Common myeloid progenitor, CD34-positive (primary cell): ENCODE measurements around the gene PLXNA4.

Experiments used
- CTCF ChIA-PET: fragments of 350-600 bp; sonication (Branson Sonifier 250); formaldehyde crosslinking; loops from one replicate; lab custom pipeline; 2021; ENCODE audit warnings: antibody characterized with exemption; lab: Charles Lee
- POLR2A ChIA-PET: fragments of 350-600 bp; sonication (Branson Sonifier 250); formaldehyde crosslinking; loops from one replicate; lab custom pipeline; 2021; ENCODE audit warnings: antibody characterized with exemption; lab: Charles Lee
- DNase-seq, 3 donors: peaks; one replicate each; pipeline versions ENCODE4 v3.0.0 to v3.0.0-alpha.2; 2013
- H3K27ac ChIP-seq, 2 experiments: 1 replicate in 1 of 2; 2 replicates in 1 of 2; pipeline ENCODE4 v1.7.0; 2013; ENCODE audit warnings: inconsistent platforms in 2 of 2, low read length in 2 of 2, mild to moderate bottlenecking in 2 of 2, low read depth in 1 of 2, moderate library complexity in 1 of 2; ENCODE audit not compliant: severe bottlenecking in 2 of 2, insufficient read depth in 1 of 2, poor library complexity in 1 of 2
- H3K27me3 ChIP-seq, 5 experiments: replicated peaks in 2 of 5; 1 replicate in 3 of 5; 2 replicates in 2 of 5; pipeline versions ENCODE4 v1.6.1 to v1.7.0; 2013; ENCODE audit warnings: low read length in 4 of 5, mild to moderate bottlenecking in 2 of 5, moderate library complexity in 2 of 5, inconsistent platforms in 1 of 5; ENCODE audit not compliant: insufficient read depth in 5 of 5, control insufficient read depth in 4 of 5
- H3K36me3 ChIP-seq, 4 experiments: 1 replicate in 2 of 4; 2 replicates in 2 of 4; pipeline versions ENCODE4 v1.6.1 to v1.7.0; 2013; ENCODE audit warnings: low read length in 3 of 4, control low read depth in 1 of 4, mild to moderate bottlenecking in 1 of 4; ENCODE audit not compliant: control insufficient read depth in 4 of 4, insufficient read depth in 4 of 4
- H3K4me1 ChIP-seq, 4 experiments: 1 replicate in 3 of 4; 2 replicates in 1 of 4; pipeline versions ENCODE4 v1.6.1 to v1.7.1; 2013; ENCODE audit warnings: low read length in 3 of 4, mild to moderate bottlenecking in 3 of 4, control low read depth in 1 of 4, inconsistent platforms in 1 of 4, moderate library complexity in 1 of 4; ENCODE audit not compliant: control insufficient read depth in 4 of 4, insufficient read depth in 4 of 4; ENCODE audit errors: control extremely low read depth in 1 of 4
- H3K4me3 ChIP-seq, 7 experiments: 1 replicate in 4 of 7; 2 replicates in 3 of 7; pipeline versions ENCODE4 v1.5.1 to v1.7.0; 2013; ENCODE audit warnings: mild to moderate bottlenecking in 7 of 7, low read length in 6 of 7, moderate library complexity in 6 of 7, inconsistent platforms in 2 of 7, low read depth in 2 of 7, control low read depth in 1 of 7; ENCODE audit not compliant: insufficient read depth in 4 of 7, control insufficient read depth in 1 of 7; ENCODE audit errors: extremely low read depth in 1 of 7
- H3K9me3 ChIP-seq, 5 experiments: 1 replicate in 4 of 5; 2 replicates in 1 of 5; pipeline versions ENCODE4 v1.6.1 to v1.7.1; 2013; ENCODE audit warnings: low read length in 4 of 5, mild to moderate bottlenecking in 2 of 5, inconsistent platforms in 1 of 5, low read depth in 1 of 5, moderate library complexity in 1 of 5; ENCODE audit not compliant: control insufficient read depth in 4 of 5, insufficient read depth in 2 of 5; ENCODE audit errors: control extremely low read depth in 1 of 5
- WGBS: methylation state at CpG from one replicate; pipeline ENCODE4 v1.1.5; 2013; ENCODE audit not compliant: insufficient coverage; 5-methylcytosine and 5-hydroxymethylcytosine counted together

The PLXNA4 gene

DNA sequence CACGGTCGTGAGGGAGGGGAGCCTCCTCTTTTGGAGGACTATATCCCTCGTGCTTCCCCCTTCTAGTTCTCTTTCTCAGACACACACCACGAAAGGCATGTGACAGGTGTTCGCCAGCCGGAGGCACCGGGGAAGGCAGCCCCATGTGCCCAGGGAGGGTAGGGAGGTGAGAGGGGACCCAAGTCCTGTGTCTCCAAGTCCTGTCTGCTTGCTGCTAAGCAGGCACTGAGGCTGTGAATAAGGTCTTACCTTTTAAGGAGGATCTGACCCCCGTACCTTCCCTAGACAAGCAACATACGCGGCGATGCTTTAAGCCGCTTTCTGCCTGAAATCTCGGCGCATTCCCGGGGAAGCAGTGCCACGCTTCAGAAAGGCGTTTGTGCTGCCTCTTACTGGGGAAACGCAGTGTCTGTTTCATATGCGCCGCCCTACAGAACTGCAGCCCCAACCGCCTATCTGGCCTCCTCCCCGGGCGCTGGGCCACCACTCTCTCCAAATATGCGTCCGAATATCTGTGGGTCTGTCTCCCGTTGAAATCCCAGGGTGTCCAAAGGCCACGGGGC is 770 bp downstream of the PLXNA4 start:
- H3K9me3 ChIP-seq: no peaks in the 10 kb centered on the region

DNA sequence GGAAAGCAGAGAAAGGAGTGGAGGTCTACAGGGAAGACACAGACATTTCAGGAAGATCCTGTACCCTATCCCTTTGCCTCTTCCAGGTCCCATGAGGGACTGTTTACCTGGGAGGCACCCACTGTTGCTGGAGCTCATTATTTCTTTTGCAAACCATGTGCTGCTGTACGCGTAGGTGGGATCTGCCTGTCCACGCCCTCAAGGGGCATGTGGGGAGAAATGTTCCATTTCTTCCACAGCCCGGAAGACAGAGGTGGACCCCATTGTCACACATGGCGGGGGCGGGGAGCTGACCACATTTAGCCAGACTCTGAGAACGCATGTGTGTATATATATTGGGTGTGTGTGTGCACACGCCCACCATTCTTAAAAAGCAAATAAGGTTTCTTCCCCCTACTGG is 2.0 kb downstream of the PLXNA4 start:
- DNase-seq: no peak
- H3K27me3 ChIP-seq: peaks cover 11 to 92% (median 62%) of the 10 kb centered on the region in 5 experiments
- no peak overlapping the region for H3K27ac ChIP-seq
- no peaks in the 10 kb centered on the region for H3K9me3 ChIP-seq
- POLR2A ChIA-PET: interaction anchor here (0.6 kb wide), 1 partner anchor 243 kb away, joined by 3 read pairs; no protein-coding TSS in a partner anchor
- CTCF ChIA-PET: interaction anchor here (0.8 to 1.1 kb wide), 2 partner anchors 8 to 15 kb away, joined by 3 read pairs; no protein-coding TSS in a partner anchor
- no peaks in the 10 kb centered on the region for H3K36me3 ChIP-seq
- WGBS: 35% methylated on average over 2 of the region's 8 CpGs
- H3K4me1 ChIP-seq: peaks cover 0 to 30% (median 26%) of the 10 kb centered on the region in 4 experiments
- no peak overlapping the region for H3K4me3 ChIP-seq

More for the DNA sequence above, 770 bp downstream of the PLXNA4 start:
- ChIA-PET CTCF (interaction anchor here (1.0 kb wide), 1 partner anchor 16 kb away, joined by 3 read pairs; no protein-coding TSS in a partner anchor), POLR2A (no interaction called here)
- peak in 2 of 3 donors; percentile 38 to 51 for DNase-seq
- H3K27ac ChIP-seq: no peak overlapping the region
- H3K27me3 ChIP-seq: peaks cover 11 to 83% (median 60%) of the 10 kb centered on the region in 5 experiments
- 2% methylated on average over 24 of the region's 27 CpGs for WGBS
- peaks cover 0 to 26% (median 23%) of the 10 kb centered on the region in 4 experiments for H3K4me1 ChIP-seq
- H3K4me3 ChIP-seq: peak overlapping the region in 3 of 7 experiments; percentile 10 to 63 (median 59)
- H3K36me3 ChIP-seq: no peaks in the 10 kb centered on the region

DNA sequence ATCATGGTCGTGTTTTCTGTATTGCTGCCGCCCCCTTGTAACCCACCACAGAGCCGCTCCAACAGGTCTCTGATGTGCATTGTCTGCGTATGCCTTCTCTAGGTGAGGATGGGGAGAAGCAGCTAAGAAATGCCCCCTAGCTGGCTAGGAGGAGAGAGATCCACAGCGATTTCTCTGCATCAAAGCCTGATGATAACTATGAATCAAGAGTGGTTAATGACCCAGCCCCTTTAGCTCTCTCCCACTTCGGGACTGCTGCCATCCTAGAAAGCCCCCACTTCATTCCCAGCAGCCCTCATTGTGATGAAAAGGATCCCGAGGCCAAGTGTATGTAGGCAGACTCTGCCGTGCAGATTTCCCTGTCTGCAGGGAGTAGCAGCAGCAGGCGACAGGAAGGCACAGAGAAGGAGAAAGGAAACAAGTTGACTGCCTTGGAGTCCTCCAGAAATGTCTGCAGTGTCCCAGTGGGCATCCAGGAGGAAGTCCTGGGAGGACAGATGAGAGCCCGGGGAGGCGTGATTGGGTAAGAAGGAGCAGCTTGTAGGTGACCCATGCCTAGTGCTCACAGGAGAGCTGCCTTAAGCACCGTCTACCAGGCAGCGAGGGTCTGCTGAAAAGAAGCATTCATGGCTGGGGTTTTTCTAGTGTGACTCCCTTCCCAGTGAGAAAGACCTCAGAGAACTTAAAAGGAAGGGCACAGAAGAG is 2.9 kb downstream of the PLXNA4 start:
- H3K4me1 ChIP-seq: peaks cover 0 to 30% (median 26%) of the 10 kb centered on the region in 4 experiments
- H3K27ac ChIP-seq: no peak overlapping the region
- H3K36me3 ChIP-seq: no peaks in the 10 kb centered on the region
- ChIA-PET POLR2A (interaction anchor here (0.6 kb wide), 1 partner anchor 244 kb away, joined by 3 read pairs; no protein-coding TSS in a partner anchor), CTCF (interaction anchor here (0.8 to 1.1 kb wide), 2 partner anchors 9 to 14 kb away, joined by 3 read pairs; no protein-coding TSS in a partner anchor)
- H3K4me3 ChIP-seq: no peak overlapping the region
- WGBS: 4% methylated on average over 8 of the region's 13 CpGs
- H3K9me3 ChIP-seq: no peaks in the 10 kb centered on the region
- peaks cover 11 to 90% (median 62%) of the 10 kb centered on the region in 5 experiments for H3K27me3 ChIP-seq
- DNase-seq: no peak

DNA sequence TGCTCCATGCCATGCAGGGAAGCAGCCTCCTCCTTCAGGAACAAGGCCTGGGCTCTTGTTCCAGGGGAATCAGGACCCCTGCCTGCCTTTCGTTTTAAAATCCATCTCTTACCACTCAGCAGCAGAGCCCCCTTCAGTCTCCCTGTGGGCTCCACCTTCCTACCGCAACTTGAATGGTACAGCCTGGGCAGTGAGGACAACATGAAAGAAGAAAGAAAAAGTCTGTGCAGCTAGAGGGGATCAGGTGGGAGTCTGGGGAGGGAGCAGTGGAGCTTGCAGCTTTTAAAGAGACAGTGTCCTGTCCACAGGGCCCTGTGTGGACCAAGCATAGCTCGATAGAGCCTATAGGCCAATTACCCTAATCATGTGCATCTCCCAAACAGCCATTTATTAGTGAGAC is 3.7 kb downstream of the PLXNA4 start:
- Histone ChIP-seq H3K27me3 (peaks cover 11 to 87% (median 60%) of the 10 kb centered on the region in 5 experiments), H3K9me3 (no peaks in the 10 kb centered on the region), H3K36me3 (no peaks in the 10 kb centered on the region), H3K27ac (no peak overlapping the region), H3K4me1 (peaks cover 0 to 28% (median 25%) of the 10 kb centered on the region in 4 experiments), H3K4me3 (no peak overlapping the region)
- ChIA-PET CTCF (no interaction called here), POLR2A (no interaction called here)
- no CpG with 5 or more reads among the region's 3 CpGs for WGBS
- no peak for DNase-seq

DNA sequence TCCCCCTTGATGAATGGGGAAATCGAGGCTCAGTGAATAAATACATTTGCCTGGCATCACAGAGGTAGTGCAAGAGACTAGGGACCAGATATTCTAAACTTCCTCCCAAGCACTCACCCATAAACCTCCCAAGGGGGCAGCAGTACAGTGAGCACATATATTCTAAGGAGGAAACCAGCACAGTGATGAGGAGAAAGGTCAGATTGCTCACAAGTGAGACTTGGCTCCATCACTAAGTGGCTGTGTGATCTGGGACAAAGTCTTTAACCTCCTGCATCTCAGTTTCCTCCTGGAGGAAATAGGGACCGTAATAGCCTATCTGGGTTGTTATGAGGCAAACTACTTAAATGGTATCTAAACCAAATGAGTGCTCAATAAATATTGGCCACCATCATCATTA is 4.3 kb downstream of the PLXNA4 start:
- CTCF ChIA-PET: no interaction called here

DNA sequence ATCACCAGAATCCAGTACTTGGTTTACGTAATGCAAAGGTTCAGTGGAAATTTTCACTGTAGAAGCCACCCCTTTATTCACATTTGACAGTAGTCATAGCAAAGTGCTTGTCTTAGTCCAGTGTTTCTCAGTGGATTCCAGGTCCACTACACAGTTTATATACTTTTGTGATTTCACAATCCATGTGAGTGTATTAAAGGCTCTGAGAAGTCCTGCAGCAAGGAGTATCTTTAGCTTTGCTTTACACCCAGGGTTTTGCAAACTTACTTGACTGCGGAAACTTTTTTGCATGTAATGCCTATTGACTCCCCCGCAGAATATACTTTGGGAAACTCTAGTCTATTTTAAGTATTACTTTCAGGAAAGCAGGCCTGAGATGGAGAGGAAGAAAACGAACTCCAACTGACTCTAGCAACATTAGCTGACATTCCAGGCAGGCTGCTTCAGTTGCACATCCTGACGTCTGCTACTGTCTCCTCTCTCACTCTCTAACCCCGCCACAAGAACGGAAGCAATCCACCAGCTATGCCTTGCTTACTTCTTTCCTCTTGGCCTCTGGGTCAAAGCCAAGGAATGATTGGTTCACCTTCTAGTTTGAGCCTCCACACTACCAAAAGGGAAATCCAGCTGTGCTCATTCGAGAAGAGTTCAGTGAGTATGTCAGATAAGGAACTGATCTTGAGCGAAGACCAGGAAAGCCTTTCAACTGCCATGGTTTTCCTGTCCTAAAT is 6.2 kb downstream of the PLXNA4 start:
- POLR2A ChIA-PET: no interaction called here
- Histone ChIP-seq H3K4me3 (no peak overlapping the region), H3K36me3 (no peaks in the 10 kb centered on the region), H3K27ac (no peak overlapping the region), H3K9me3 (no peaks in the 10 kb centered on the region), H3K4me1 (peaks cover 0 to 8% (median 6%) of the 10 kb centered on the region in 4 experiments), H3K27me3 (peaks cover 21 to 88% (median 54%) of the 10 kb centered on the region in 5 experiments)
- CTCF ChIA-PET: interaction anchor here (1.0 kb wide), 1 partner anchor 252 kb away, joined by 3 read pairs; no protein-coding TSS in a partner anchor
- DNase-seq: peak in 1 of 3 donors; percentile 10
- WGBS: 0% methylated on average over 5 of the region's 9 CpGs

More for the DNA sequence above, 4.3 kb downstream of the PLXNA4 start:
- no peak overlapping the region for H3K4me3 ChIP-seq
- H3K4me1 ChIP-seq: peaks cover 0 to 26% (median 24%) of the 10 kb centered on the region in 4 experiments
- no CpG with 5 or more reads among the region's 2 CpGs for WGBS
- no peak overlapping the region for H3K27ac ChIP-seq
- no peaks in the 10 kb centered on the region for H3K9me3 ChIP-seq
- POLR2A ChIA-PET: no interaction called here
- no peak for DNase-seq
- H3K27me3 ChIP-seq: peaks cover 15 to 90% (median 60%) of the 10 kb centered on the region in 5 experiments
- H3K36me3 ChIP-seq: no peaks in the 10 kb centered on the region
